Measurements from ENCODE around the gene SH3BP5L. TPM values are rescaled to one million over a fixed set of nuclear protein-coding genes. Genes with fewer than 3 reads are reported as not detected.

The SH3BP5L gene
- total and polyA plus RNA-seq, 2 of the 13 experiments (the other 11 are each of a cell fraction or from before 2014, with no cell fraction given), result 10.3 to 14.9 TPM

DNA sequence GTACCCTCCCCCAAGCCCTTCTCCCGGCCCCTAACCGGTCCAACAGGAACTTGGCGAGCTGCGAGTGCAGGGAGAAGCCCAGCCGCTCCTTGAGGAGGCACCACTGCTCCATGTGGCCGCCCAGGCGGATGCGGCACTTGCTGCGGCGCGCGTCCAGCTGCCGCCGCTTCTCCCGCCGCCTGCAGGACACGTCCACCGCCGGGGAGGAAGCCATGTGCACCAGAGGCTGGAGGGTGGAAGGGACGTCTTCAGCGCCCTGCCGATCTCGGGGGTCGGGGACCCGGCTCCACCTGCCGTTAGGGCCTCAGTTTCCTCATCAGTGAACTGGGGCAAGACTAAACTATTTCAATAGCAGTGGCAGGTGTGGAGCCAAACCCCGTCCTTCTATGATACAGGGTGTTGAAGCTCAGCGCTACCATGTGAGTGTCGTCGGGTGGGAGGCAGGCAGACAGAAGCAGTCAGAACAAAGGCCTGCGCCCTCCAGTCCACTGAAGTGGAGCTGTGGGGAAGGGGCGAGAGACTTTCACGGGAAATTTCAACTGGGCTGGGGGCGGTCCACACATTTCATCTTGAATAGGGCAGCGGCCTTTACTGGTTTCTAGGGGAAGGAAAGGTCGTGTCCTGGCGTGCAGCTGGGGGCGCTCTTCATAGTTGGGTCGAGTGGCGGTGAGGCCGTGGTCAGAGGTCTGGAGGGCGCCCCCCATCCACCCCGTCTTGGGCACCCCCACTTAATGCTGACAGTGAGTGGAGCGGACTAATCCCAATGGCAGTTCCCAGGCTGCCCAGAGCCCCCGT lies 32.6 kb upstream of the SH3BP5L start (continued):
- TF ChIP-seq, protein P1, sequence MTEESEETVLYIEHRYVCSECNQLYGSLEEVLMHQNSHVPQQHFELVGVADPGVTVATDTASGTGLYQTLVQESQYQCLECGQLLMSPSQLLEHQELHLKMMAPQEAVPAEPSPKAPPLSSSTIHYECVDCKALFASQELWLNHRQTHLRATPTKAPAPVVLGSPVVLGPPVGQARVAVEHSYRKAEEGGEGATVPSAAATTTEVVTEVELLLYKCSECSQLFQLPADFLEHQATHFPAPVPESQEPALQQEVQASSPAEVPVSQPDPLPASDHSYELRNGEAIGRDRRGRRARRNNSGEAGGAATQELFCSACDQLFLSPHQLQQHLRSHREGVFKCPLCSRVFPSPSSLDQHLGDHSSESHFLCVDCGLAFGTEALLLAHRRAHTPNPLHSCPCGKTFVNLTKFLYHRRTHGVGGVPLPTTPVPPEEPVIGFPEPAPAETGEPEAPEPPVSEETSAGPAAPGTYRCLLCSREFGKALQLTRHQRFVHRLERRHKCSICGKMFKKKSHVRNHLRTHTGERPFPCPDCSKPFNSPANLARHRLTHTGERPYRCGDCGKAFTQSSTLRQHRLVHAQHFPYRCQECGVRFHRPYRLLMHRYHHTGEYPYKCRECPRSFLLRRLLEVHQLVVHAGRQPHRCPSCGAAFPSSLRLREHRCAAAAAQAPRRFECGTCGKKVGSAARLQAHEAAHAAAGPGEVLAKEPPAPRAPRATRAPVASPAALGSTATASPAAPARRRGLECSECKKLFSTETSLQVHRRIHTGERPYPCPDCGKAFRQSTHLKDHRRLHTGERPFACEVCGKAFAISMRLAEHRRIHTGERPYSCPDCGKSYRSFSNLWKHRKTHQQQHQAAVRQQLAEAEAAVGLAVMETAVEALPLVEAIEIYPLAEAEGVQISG (CRISPR knock-in tag; IDR thresholded peaks at IDR 0.05), result peak; percentile 13; the same call in 1 of the 2 replicates
- no peak for TF ChIP-seq ATAD3A (CRISPR knock-in tag; IDR thresholded peaks at IDR 0.05)
- no peak for TF ChIP-seq PHB2 (IDR thresholded peaks at IDR 0.05; ENCODE audit: partially characterized antibody)
- no peak for TF ChIP-seq U2AF1 (optimal IDR thresholded peaks at IDR 0.05; ENCODE audit: low read depth, low read length)
- TF ChIP-seq ELF4 (CRISPR knock-in tag; IDR thresholded peaks at IDR 0.05; ENCODE audit: borderline replicate concordance), result no peak
- no peak; the same call in 1 of the 2 replicates for TF ChIP-seq HOXA3 (CRISPR knock-in tag; IDR thresholded peaks at IDR 0.05)
- TF ChIP-seq ZNF329 (CRISPR knock-in tag; IDR thresholded peaks at IDR 0.05; ENCODE audit: low read depth), result no peak; the same call in 1 of the 2 replicates
- TF ChIP-seq SRY (CRISPR knock-in tag; IDR thresholded peaks at IDR 0.05), result no peak
- no peak for TF ChIP-seq ZNF382 (CRISPR knock-in tag; IDR thresholded peaks at IDR 0.05; ENCODE audit: borderline replicate concordance)
- no peak for TF ChIP-seq ZNF333 (CRISPR knock-in tag; IDR thresholded peaks at IDR 0.05; ENCODE audit: borderline replicate concordance)
- no peak for TF ChIP-seq KLF9 (CRISPR knock-in tag; IDR thresholded peaks at IDR 0.05; ENCODE audit: low read depth)
- no peak for TF ChIP-seq CCAR2 (optimal IDR thresholded peaks at IDR 0.05; ENCODE audit: low read depth, low read length)
- no peak for TF ChIP-seq ZNF7 (CRISPR knock-in tag; IDR thresholded peaks at IDR 0.05)
- no peak for TF ChIP-seq MED8 (CRISPR knock-in tag; IDR thresholded peaks at IDR 0.05; ENCODE audit: insufficient replicate concordance)
- TF ChIP-seq ZNF749 (CRISPR knock-in tag; IDR thresholded peaks at IDR 0.05; ENCODE audit: borderline replicate concordance), result no peak
- no peak for TF ChIP-seq ZNF724P (CRISPR knock-in tag; IDR thresholded peaks at IDR 0.05; ENCODE audit: borderline replicate concordance)
- TF ChIP-seq POGZ (CRISPR knock-in tag; IDR thresholded peaks at IDR 0.05), result peak; percentile 19
- TF ChIP-seq KDM2A (CRISPR knock-in tag; IDR thresholded peaks at IDR 0.05; ENCODE audit: borderline replicate concordance, low read depth), result peak; percentile 15; the same call in 1 of the 2 replicates
- TF ChIP-seq FOSL1 (CRISPR knock-in tag; IDR thresholded peaks at IDR 0.05; ENCODE audit: borderline replicate concordance), result no peak
- peak; percentile 61; the same call in 1 of the 2 replicates for TF ChIP-seq ZNF230 (CRISPR knock-in tag; IDR thresholded peaks at IDR 0.05)
- TF ChIP-seq CCDC6 (CRISPR knock-in tag; IDR thresholded peaks at IDR 0.05), result no peak
- no peak for TF ChIP-seq STAT5B (CRISPR knock-in tag; IDR thresholded peaks at IDR 0.05)
- TF ChIP-seq MATR3 (CRISPR knock-in tag; IDR thresholded peaks at IDR 0.05), result no peak
- 0 out of 2 replicates have a peak, but pooled peaks have one; percentile 31 for TF ChIP-seq TEAD2 (CRISPR knock-in tag; IDR thresholded peaks at IDR 0.05)
- TF ChIP-seq SIX4 (CRISPR knock-in tag; IDR thresholded peaks at IDR 0.05), result no peak
- TF ChIP-seq, protein P2, sequence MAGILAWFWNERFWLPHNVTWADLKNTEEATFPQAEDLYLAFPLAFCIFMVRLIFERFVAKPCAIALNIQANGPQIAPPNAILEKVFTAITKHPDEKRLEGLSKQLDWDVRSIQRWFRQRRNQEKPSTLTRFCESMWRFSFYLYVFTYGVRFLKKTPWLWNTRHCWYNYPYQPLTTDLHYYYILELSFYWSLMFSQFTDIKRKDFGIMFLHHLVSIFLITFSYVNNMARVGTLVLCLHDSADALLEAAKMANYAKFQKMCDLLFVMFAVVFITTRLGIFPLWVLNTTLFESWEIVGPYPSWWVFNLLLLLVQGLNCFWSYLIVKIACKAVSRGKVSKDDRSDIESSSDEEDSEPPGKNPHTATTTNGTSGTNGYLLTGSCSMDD (CRISPR knock-in tag; IDR thresholded peaks at IDR 0.05), result no peak
- TF ChIP-seq, protein P3, sequence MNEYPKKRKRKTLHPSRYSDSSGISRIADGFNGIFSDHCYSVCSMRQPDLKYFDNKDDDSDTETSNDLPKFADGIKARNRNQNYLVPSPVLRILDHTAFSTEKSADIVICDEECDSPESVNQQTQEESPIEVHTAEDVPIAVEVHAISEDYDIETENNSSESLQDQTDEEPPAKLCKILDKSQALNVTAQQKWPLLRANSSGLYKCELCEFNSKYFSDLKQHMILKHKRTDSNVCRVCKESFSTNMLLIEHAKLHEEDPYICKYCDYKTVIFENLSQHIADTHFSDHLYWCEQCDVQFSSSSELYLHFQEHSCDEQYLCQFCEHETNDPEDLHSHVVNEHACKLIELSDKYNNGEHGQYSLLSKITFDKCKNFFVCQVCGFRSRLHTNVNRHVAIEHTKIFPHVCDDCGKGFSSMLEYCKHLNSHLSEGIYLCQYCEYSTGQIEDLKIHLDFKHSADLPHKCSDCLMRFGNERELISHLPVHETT (CRISPR knock-in tag; conservative IDR thresholded peaks at IDR 0.05), result no peak
- TF ChIP-seq ZNF124 (CRISPR knock-in tag; IDR thresholded peaks at IDR 0.05), result no peak
